Vagina (tissue), 2 donors: ENCODE results near the gene MALT1.
A peak's percentile ranks its signal among the peaks of the same experiment; 100 is the strongest.

Source experiments
- CTCF ChIP-seq, 3 experiments: fragments of 450-650 bp in 2 of 3; fragments of 200-600 bp in 1 of 3; sonication (generic) in 1 of 3; IDR thresholded peaks; one replicate each; pipeline ENCODE4 v1.5.1; 2017 to 2019; ENCODE audit warnings: antibody characterized with exemption in 3 of 3, mild to moderate bottlenecking in 2 of 3, moderate library complexity in 2 of 3
- POLR2AphosphoS5 ChIP-seq, 2 donors: sonication (generic); formaldehyde crosslinking; IDR thresholded peaks; one replicate each; pipeline ENCODE4 v1.9.0; 2017; ENCODE audit warnings: antibody characterized with exemption in 2 of 2, mild to moderate bottlenecking in 2 of 2, low read depth in 1 of 2; ENCODE audit not compliant: insufficient read depth in 1 of 2

DNA sequence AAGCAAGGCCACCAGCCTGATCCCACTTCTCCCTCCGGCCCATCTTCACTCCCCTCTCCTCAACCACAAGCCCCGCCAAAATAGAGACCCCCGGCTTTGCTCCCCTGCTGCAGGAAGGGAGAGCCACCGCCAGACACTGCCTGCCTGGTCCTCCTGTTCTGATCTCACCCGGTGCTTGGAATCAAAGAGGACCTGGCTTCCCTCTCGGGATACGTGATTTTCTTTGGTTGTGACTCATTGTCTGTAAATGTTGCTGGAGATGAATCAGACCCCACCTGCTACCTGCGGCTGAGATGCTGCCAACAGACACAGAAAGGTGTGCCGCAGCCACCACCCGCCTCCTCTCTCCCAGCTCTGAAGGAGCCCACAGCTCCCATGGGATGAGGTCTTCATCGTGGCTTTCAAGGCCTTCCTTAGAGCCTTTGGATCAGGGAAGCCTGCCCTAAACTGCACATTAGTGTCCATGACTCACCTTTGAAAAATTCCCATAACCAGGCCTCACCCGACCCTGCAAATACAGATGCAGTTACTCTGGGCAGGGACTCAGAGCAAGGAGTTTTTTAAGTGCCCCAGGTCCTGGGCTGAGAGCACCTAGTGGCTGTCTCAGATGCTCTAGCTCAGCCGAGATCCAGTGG, 114.0 kb downstream of the MALT1 start:
- no peak for TF ChIP-seq CTCF (IDR thresholded peaks at IDR 0.05)
- peak in 1 of 2 donors; percentile 70 for TF ChIP-seq POLR2AphosphoS5 (IDR thresholded peaks at IDR 0.05; ENCODE audit: insufficient read depth in 1 of 2, low read depth in 1 of 2)
